Activated CD4-positive, alpha-beta T cell treated with anti-CD3 and anti-CD28 coated beads for 48 hours (primary cell): Measurements from ENCODE around the gene POLR3G.

Experiments
- DNase-seq: peaks from one replicate; pipeline ENCODE4 v3.0.0-alpha.2; 2020

POLR3G gene

DNA sequence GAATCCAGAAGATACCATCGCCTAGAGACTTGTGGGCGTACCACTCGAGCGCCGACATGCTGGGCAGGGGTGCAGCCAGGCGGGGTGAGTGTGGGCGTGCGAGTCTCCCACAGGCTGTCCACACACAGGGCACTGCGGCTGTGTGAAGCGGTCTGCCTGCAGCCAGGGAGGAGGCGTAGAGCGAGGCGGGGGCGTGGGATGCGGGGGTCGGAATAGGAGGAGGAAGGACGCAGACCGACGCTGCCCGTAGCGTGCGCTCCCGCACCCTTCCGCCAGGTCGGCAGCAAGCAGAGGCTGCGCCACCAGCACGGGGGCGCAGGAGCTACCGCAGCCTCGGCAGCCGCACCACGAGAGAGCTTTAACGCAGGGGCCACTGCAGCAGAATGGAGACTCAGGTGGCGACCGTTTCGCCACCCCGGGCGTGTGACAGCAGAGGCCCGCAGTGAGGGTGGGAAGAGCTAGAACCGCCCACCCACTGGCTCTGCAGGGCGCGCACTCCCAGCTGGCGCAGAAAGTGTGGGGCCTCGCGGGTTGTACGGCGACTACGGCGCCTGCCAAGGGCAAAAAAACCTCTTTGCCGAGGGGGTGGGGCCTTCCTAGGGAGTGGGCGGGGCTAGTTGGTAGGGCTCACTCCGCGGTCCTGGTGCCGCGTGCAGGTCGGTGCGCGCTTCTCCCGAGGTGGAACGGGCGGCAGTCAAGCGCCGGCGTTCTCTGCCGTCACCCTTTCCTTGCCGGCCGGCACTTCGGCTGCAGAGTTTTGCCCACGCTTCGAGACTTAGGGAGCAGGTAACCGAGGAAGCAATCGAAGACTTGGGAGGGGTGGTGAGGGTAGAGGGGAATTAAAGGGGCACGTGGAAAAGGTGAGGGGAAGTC lies at the start of gene POLR3G, which contains the start of gene MBLAC2:
POLR3G (plus strand) TSS at position 630 of the 873 bp plus-strand sequence. CDS start 10,704 bp downstream, outside the sequence.
MBLAC2 (minus strand) TSS at position 537 of the 873 bp plus-strand sequence; CDS start at position 58, 479 bp downstream.
- DNase-seq, result peak; percentile 97

GRCh38 chr5:90434116-90434714 lies 40.4 kb upstream of the POLR3G start:
- peak; percentile 62 for DNase-seq

GRCh38 chr5:90437663-90438062 lies 37.0 kb upstream of the POLR3G start:
- no peak for DNase-seq

GRCh38 chr5:90438100-90438499 lies 36.6 kb upstream of the POLR3G start:
- no peak for DNase-seq

- no peak for DNase-seq
These were observed 34.0 kb upstream of the POLR3G start for GRCh38 chr5:90440644-90441043.

DNA sequence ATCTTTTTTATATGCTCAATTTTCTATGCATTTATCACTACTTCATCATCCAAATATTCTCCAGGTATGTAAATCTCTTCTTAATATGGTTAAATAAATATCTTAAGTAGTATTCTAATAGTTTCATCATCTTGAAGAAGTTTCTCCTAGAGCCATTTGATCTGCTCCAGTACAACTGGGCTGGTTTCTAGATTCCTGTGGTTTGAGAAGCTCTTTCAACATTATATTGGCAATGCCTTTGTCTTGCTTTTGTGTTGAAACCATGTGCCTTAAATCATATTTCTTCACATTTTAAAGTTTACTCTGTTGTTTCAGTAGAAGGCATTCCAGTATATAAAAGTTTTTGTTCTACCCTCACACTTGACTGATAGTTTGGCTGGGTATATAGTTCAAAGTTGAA lies 27.7 kb upstream of the POLR3G start:
- DNase-seq, result no peak

DNA sequence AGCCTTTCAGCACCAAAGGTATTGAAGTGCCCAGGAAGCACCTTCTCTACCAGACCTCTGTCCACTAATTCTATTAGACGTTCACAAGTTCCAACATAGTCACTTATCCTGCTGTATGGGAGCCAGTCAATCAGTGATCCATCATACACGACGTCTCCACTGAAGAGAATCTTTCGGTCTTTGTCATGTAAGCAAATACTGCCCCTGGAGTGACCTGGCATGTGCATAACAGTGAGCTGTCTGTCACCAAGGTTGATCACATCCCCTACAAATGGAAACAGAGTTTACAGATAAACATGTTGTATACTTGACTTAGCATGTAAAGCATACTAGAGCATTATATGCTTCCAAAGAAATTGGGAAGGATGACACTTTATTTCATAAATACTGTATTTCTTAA lies 13.4 kb upstream of the POLR3G start:
- no peak for DNase-seq

DNA sequence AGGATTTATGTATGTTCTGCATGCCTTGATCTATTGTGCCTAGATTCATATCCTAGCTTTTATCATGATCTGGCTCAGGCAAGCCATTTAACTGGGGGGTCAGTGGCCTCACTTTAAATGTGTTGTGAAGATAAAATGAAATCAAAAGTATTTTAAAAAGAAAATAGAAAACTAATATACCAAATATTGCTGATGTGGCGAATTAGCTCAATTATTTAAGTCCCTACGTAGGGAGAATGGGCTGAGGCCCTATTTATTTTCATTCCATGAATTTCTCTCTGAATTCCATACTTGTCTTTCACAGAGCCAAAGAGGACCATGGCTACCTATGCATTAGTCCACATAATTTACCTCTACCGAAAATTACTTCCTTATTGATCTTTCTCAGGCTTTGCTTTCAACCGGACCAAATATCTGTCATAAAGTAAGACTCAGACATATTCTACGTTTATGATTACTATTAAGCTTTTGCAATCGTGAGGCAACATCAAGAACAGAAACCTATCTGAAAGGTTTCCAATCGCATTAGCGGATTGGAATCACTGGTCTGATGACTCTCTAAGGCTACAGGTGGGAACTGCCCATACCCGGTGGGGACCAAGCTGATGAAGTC lies 1.8 kb upstream of the POLR3G start:
- DNase-seq, result no peak

DNA sequence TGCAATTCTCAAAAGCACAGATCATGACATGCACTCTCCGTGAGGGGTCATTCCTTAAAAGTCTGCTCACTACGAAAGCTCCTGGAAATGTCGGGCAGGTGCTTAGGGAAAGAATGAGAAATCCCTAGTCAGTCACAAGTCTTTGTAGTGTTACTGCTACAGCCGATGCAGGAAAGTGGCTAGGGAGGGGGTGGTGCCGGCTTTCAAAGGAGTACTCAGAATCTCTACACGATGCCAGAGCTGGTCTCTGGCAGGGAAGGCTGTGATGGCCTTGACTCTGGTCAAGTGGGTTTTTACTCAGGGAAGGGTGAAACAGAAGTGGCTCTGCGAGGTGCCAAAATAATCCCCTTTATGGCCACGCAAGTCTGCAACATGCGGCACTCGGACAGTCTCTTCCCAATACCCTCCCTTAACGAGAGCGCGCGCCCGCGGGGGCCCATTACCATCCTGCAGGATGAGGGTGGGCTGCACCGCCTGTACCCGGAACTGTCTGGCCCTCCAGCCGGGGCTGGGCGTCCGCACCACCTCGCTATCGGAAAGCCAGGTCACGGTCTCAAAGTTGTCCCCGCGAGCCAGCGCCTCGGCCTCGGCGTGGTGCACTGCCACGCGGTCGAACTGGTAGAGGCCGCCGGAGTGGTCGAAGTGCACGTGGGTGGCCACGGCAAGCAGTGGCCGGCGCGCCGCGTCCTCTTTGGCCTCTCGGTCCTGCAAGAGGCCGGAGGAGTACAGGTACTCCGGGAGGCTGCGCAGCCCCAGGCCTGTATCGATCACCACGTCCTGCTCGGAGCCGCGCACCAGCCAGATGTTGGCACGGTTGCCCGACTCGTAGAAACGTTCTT lies 1.0 kb upstream of the POLR3G start:
- peak; percentile 40 for DNase-seq

- DNase-seq, result no peak
These were observed 844 bp downstream of the POLR3G start for GRCh38 chr5:90475436-90475980.

DNA sequence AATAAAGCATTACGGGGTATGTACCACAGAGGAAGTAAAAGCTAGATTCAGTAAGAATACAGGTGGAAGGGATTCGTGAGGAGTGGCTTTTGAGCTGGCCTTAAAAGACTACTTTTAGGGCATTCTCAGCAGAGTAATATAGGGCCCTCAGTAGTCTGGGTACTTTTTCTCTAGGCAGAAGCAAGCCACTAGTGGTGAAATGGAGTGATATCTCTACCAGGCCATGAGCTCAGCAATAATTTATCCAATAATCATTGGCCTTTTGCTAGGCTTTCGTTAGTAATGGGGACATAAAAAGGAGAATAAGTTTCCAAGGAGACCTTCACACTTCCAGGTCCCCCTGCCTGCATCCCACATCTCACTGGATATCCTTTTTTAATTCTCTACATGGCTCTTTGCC lies 1.7 kb downstream of the POLR3G start:
- no peak for DNase-seq

DNA sequence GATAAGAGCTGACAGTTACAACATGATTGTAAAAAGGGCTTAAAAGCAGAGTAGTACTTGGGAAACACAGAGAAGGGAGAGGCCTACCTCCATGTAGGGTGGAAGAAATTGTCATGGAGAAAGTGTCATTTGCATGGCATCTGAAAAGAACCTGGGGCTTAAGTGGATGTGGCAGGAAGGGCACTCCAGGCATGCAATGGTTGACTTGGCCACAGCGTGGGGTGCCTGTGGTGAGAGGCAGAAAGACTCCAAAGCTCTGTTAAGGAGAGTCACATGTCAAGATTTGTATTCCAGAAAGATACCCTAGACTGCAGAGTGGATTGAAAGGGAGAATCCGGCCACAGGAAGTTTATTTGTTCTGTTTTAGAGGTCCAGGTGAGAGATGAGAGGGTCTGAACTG lies 2.4 kb downstream of the POLR3G start:
- no peak for DNase-seq

DNA sequence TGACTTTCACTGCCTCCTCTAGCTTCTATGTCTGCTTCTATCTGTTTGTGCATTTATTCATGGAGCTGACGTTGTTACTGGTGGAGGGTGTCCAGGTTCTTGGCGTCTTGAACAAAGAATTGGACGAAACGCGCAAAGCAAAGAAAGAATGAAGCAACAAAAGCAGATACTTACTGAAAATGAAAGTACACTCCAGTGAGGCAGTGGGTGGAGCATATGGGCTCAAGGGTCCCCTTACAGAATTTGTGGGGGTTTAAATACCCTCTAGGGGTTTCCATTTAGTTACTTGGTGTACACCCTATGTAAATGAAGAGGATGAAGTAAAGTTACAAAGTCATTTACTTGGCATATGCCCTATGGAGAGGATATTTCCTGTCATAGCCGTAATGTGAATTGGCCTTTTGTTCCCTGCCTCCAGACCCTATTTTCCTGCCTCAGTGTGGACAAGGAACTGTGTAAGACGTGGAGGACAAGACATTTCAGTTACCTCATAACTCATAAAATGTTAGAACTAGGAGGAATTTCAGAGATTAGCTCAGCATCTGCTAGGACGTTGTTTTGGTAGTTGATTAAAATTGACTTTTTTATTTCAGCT lies 3.1 kb downstream of the POLR3G start:
- DNase-seq, result no peak

DNA sequence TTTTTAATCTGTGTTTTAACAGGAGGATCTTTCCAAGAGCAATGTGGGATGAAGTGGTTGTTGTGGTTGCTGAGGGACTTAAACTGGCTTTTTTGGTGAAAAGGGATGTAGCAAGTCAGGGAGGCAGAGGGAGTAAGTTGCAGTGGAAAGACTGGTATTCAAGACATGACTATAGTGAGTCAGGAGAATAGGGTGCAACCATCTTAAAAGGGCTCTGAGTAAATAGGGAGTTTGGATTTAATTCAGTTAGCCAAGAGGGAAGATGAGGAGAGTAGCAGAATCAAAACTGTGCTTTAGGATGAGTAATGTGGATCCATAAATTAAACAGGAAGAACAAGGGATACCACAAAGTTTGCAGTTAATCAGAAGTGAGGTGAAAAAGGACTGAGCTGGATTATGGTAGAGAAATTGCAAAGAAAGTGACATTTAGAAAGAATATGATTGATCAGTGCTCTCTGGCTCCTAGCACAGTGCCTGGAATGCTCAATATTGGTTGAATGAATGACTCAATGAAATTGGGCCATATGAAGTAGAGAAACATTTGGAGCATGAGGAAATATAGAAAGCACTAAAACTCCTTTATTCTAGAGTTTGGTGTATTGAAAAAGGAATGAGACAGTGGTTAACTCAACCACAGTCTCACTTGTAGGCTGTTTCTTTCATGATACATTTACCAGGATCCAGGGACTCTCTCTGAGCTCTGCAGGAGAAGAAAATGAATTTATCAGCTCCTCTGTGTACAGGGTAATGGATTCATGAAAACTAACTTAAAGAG lies 5.1 kb downstream of the POLR3G start:
- no peak for DNase-seq

DNA sequence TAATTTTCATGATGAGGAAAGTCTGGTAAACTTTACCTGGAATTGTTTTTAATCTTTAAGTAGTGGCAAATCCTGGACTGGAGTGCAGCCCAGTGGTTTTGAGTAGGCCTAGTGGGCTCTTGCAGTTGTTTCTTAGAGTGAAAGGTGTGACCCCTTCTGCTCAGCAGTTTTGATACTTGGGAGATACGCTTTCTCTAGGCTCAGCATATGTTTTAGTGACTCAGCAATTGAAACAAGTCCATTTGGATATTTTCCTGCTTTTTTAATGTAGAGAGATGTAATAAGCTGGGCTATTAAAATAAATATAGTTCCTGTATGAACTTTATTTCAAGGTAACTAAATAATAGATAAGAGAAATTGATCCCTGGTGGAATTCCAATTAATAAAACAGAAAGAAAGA lies 6.0 kb downstream of the POLR3G start:
- no peak for DNase-seq

GRCh38 chr5:90483206-90483605 lies 8.5 kb downstream of the POLR3G start:
- no peak for DNase-seq

DNA sequence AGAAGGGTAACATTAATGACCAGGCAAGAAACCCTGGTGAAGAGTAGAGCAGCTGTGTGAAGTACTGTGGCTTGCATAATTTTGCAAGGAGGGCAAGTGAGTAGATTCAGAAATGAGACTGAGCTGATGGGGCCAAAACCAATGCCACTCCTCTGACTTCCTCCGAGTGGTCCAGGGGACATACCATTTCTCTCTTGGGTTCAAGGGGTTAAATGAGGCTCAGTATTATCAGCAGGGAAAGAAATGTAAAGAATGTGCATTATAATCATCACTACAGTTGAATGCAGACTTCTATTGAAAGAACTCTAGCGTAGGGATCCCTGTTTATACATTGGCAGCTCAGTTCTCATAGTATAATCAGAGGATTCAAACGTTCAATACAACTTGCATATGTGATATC lies 9.9 kb downstream of the POLR3G start:
- no peak for DNase-seq

DNA sequence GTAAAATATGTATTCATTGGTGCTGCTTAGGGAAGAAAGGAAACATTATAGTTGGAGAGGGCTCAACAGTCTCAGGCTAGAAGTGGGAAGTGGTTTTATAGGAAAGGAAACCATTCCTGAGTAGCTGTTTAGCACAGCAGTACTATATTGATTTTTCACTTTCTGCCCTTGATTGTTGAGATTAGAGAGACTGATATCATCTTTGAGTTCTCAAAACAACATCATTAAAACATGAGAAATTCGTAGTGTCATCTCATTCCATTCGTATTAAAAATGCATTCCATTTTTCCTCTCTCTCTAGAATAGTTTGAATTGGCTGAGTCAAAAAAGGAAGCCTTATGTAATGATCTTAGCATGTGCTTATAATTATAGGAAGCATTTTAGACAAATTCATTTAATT lies 14.1 kb downstream of the POLR3G start:
- DNase-seq, result no peak

DNA sequence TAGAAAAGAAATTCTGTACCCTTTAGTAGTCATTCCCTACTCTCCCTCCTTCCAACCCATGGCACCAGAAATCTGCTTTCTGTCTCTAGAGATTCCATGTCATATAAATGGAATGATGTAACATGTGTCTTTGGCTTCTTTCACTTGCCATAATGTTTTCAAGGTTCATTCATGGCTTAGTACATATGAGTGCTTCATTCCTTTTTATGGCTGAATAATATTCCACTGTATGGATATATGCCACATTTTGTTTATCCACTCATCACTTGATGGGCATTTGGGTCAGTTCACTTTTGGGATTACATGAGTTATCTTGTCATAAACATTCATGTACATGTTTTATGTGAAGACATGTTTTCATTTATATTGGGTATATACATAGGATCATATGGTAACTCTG lies 19.4 kb downstream of the POLR3G start:
- no peak for DNase-seq

DNA sequence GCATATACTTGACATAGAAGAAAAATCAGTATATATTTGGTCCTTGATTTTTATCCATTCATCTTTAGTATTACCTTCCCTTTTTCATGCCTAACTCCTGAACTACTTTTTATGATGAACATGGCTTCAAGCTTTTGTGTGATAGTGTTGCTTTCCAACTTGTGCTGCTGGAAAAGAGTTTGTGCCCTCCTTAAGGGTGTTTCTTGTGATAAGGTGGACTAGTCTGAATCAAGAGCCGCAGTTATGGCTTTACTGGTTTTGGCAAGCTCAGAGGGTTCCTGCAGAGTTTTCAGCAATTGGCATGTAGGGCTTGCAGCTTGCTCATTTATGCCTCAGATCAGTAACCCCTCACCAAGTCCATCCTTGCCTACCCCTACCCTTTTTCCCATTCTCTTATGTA lies 20.5 kb downstream of the POLR3G start:
- no peak for DNase-seq

GRCh38 chr5:90503596-90503995 lies 28.9 kb downstream of the POLR3G start:
- DNase-seq, result no peak
